Pulmonary artery endothelial cell (primary cell): ENCODE data around the gene DOCK2. TPM values are rescaled to one million over a fixed set of nuclear protein-coding genes. Genes with fewer than 3 reads are reported as not detected.
A peak's percentile ranks its signal among the peaks of the same experiment; 100 is the strongest.

ENCODE experiments used
- DNase-seq: peaks from one replicate; pipeline ENCODE4 v3.0.0-alpha.2; 2011; ENCODE audit warnings: low read depth, low spot score
- total RNA-seq: library from RNA; depleted of rRNA; stranded (reverse); fragments of >200 nt; gene quantifications from 2 replicates; pipeline ENCODE4 v1.2.3, GENCODE V29; 2014

The DOCK2 gene
- total RNA-seq, 1 donor from 2014 or later = 0.20 TPM

- no peak for DNase-seq
Measured at GRCh38 chr5:169979871-169980270, 342.8 kb downstream of the DOCK2 start.

GRCh38 chr5:169980418-169981053 lies 343.5 kb downstream of the DOCK2 start, which contains the start of gene INSYN2B:
Gene INSYN2B, minus strand, starts transcription at chr5:169980495. Its CDS starts 96,597 bp downstream, at chr5:169883898.
- peak; percentile 57 for DNase-seq

- DNase-seq = no peak
Measured at GRCh38 chr5:169988206-169988605, 351.1 kb downstream of the DOCK2 start.

GRCh38 chr5:169988947-169989346 lies 351.9 kb downstream of the DOCK2 start:
- DNase-seq = peak; percentile 40

- no peak for DNase-seq
Measured at GRCh38 chr5:169989365-169989764, 352.3 kb downstream of the DOCK2 start.

GRCh38 chr5:169991115-169991869 lies 354.2 kb downstream of the DOCK2 start:
- DNase-seq = no peak

- no peak for DNase-seq
Measured at GRCh38 chr5:169992789-169993484, 355.9 kb downstream of the DOCK2 start.

- no peak for DNase-seq
Measured at GRCh38 chr5:169993485-169993790, 356.4 kb downstream of the DOCK2 start.

GRCh38 chr5:169997798-169998197 lies 360.7 kb downstream of the DOCK2 start:
- no peak for DNase-seq

GRCh38 chr5:169999621-170000020 lies 362.5 kb downstream of the DOCK2 start:
- no peak for DNase-seq

GRCh38 chr5:170000155-170000554 lies 363.1 kb downstream of the DOCK2 start:
- no peak for DNase-seq

- no peak for DNase-seq
Measured at GRCh38 chr5:170006021-170006420, 368.9 kb downstream of the DOCK2 start.

- no peak for DNase-seq
Measured at GRCh38 chr5:170008376-170008775, 371.3 kb downstream of the DOCK2 start.

- DNase-seq = no peak
Measured at GRCh38 chr5:170010595-170010994, 373.5 kb downstream of the DOCK2 start.

GRCh38 chr5:170011751-170012150 lies 374.7 kb downstream of the DOCK2 start:
- no peak for DNase-seq

- no peak for DNase-seq
Measured at GRCh38 chr5:170012622-170013021, 375.5 kb downstream of the DOCK2 start.

- no peak for DNase-seq
Measured at GRCh38 chr5:170020423-170020822, 383.3 kb downstream of the DOCK2 start.

- no peak for DNase-seq
Measured at GRCh38 chr5:170021506-170021905, 384.4 kb downstream of the DOCK2 start.

GRCh38 chr5:170025853-170026252 lies 388.8 kb downstream of the DOCK2 start:
- DNase-seq = no peak

GRCh38 chr5:170028124-170028523 lies 391.0 kb downstream of the DOCK2 start:
- DNase-seq = no peak

GRCh38 chr5:170034231-170034630 lies 397.2 kb downstream of the DOCK2 start:
- no peak for DNase-seq

GRCh38 chr5:170038241-170038640 lies 401.2 kb downstream of the DOCK2 start:
- no peak for DNase-seq

- no peak for DNase-seq
Measured at GRCh38 chr5:170039830-170040229, 402.8 kb downstream of the DOCK2 start.
